GM10847 (cell line): ENCODE measurements around the gene BABAM2.

ENCODE experiments used
- POLR2A ChIP-seq: IDR thresholded peaks from 2 replicates; pipeline ENCODE4 v1.6.1; 2011; ENCODE audit not compliant: insufficient read length; ENCODE audit errors: extremely low read depth

BABAM2 gene

GRCh38 chr2:28247734-28248133, 357.2 kb downstream of the BABAM2 start:
- no peak for TF ChIP-seq POLR2A

GRCh38 chr2:28248511-28248910, 358.0 kb downstream of the BABAM2 start:
- TF ChIP-seq POLR2A = no peak

GRCh38 chr2:28250006-28250405, 359.5 kb downstream of the BABAM2 start:
- TF ChIP-seq POLR2A = no peak

GRCh38 chr2:28251337-28251736, 360.8 kb downstream of the BABAM2 start:
- TF ChIP-seq POLR2A = no peak

- TF ChIP-seq POLR2A = no peak
Measured at GRCh38 chr2:28252311-28252710, 361.8 kb downstream of the BABAM2 start.

- no peak for TF ChIP-seq POLR2A
Measured at GRCh38 chr2:28253543-28253942, 363.0 kb downstream of the BABAM2 start.

- TF ChIP-seq POLR2A = no peak
Measured at GRCh38 chr2:28257182-28257581, 366.7 kb downstream of the BABAM2 start.

GRCh38 chr2:28263690-28264089, 373.2 kb downstream of the BABAM2 start:
- TF ChIP-seq POLR2A = no peak

GRCh38 chr2:28267282-28267681, 376.8 kb downstream of the BABAM2 start:
- TF ChIP-seq POLR2A = no peak

- no peak for TF ChIP-seq POLR2A
Measured at GRCh38 chr2:28268386-28268785, 377.9 kb downstream of the BABAM2 start.

- TF ChIP-seq POLR2A = no peak
Measured at GRCh38 chr2:28269019-28269784, 378.7 kb downstream of the BABAM2 start.

GRCh38 chr2:28270456-28271152, 380.1 kb downstream of the BABAM2 start:
- TF ChIP-seq POLR2A = no peak

- no peak for TF ChIP-seq POLR2A
Measured at GRCh38 chr2:28271231-28271918, 380.8 kb downstream of the BABAM2 start.

- no peak for TF ChIP-seq POLR2A
Measured at GRCh38 chr2:28271919-28272250, 381.4 kb downstream of the BABAM2 start.

GRCh38 chr2:28273751-28274150, 383.2 kb downstream of the BABAM2 start:
- no peak for TF ChIP-seq POLR2A
